OCI-LY7 (cell line): Measurements from ENCODE around the gene MIER2.

Experiments
- CTCF ChIP-seq: fragments of 200-600 bp; sonication (generic); conservative IDR thresholded peaks from 2 replicates; pipeline ENCODE4 v1.5.1; 2014; ENCODE audit warnings: mild to moderate bottlenecking, antibody characterized with exemption, low read length, moderate library complexity, mixed read lengths
- EZH2phosphoT487 ChIP-seq: fragments of 200-600 bp; sonication (generic); IDR thresholded peaks from 2 replicates; pipeline ENCODE4 v1.6.1; 2018; ENCODE audit warnings: low read depth, borderline replicate concordance, mild to moderate bottlenecking, mixed run types, antibody characterized with exemption, low read length, moderate library complexity, mixed read lengths

- TF ChIP-seq CTCF (no peak), EZH2phosphoT487 (no peak)
These were observed 50.2 kb downstream of the MIER2 start for GRCh38 chr19:294341-294945.
